ENCODE results near the gene SPRR2D. TPM values are rescaled to one million over a fixed set of nuclear protein-coding genes. Genes with fewer than 3 reads are reported as not detected.
"Not testable (repeated sequence)": the region's sequence is repeated elsewhere in the genome, so short reads cannot be mapped to it uniquely, and the experiment has no call there.

Gene SPRR2D
- total RNA-seq, 1 experiment from 2014 or later, result 0.62 TPM

DNA sequence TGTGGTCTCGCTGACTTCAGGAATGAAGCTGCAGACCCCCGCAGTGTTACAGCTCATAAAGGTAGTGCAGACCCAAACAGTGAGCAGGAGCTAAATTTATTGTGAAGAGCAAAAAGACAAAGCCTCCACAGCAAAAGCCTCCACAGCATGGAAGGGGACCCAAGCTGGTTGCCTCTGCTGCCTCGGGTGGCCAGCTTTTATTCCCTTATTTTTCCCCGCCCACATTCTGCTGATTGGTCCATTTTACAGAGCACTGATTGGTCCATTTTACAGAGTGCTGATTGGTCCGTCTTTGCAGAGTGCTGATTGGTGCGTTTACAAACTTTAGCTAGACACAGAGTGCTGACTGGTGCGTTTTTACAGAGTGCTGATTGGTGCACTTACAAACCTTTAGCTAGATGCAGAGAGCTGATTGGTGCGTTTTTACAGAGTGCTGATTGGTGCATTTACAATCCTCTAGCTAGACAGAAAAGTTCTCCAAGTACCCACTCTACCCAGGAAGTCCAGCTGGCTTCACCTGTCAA lies 29.6 kb downstream of the SPRR2D start:
- DNase-seq (ENCODE audit: low spot score); POLR2A ChIA-PET (ENCODE audit: low non-redundant PET); H3K27me3 ChIP-seq (replicated peaks; ENCODE audit: insufficient read depth, low read depth, low read length, poor library complexity); H3K4me3 ChIP-seq (ENCODE audit: low read depth, low read length, poor library complexity, severe bottlenecking); H3K36me3 ChIP-seq (ENCODE audit: insufficient read depth, low read length, poor library complexity, severe bottlenecking); BruUV-seq (replicated peaks); intact Hi-C loops (cut with micrococcal nuclease; ENCODE audit: unreplicated experiment); H3K27ac ChIP-seq (ENCODE audit: low read depth, low read length, poor library complexity, severe bottlenecking); H3K4me1 ChIP-seq (ENCODE audit: insufficient read depth, low read length, poor library complexity, severe bottlenecking); H3K9me3 ChIP-seq (ENCODE audit: low read depth, low read length, poor library complexity, severe bottlenecking); CTCF ChIA-PET: not testable (repeated sequence)

DNA sequence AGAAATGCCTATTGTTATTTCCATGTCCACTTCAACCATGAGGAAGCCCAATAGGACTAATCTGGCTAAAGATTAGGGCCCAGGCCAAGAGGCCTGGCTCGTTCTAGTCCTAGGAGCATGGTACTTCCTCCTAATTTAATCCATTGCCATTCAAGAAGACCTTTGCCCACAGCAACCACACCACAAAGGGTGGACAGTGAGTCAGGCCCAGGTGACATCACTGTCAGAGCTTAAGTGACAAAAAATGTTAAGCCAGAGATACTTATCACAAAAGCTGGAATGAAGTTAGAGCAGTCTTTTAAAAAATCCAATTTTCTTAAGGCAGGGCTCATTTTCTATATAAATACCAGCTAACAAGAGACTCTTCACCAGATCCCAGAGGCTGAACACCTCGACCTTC lies 39.5 kb downstream of the SPRR2D start, which contains the start of gene SPRR3:
Gene SPRR3 (plus strand): TSS at position 368 of the 400 bp plus-strand sequence. CDS start 1,272 bp downstream, outside the sequence.
- POLR2A ChIA-PET (ENCODE audit: low non-redundant PET), result no interaction called here
- no TSS peak for BruUV-seq (replicated peaks)
- intact Hi-C loops (cut with micrococcal nuclease; ENCODE audit: unreplicated experiment), result no loop called here

DNA sequence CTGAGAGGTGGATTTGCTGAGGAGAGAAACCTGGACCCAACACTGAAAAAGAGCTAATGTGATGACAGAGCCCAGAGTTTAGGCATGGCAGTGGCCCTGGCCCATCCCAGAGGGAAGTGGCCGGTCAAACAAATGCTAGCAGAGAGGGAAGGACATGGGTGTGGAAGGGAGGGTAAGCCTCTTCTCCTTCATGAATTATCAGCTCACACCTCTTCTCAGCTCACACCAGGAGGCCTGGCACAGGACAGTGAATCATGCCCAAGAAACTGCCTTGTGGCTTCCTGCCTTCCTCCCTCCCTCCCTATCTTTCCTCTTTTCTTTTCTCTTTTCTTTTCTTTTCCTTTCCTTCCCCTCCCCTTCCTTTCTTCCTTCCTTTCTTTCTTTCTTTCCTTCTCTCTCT lies 40.6 kb downstream of the SPRR2D start:
- Histone ChIP-seq H3K36me3 (ENCODE audit: insufficient read depth, low read length, poor library complexity, severe bottlenecking) (no peaks in the 10 kb centered on the region), H3K4me3 (ENCODE audit: low read depth, low read length, poor library complexity, severe bottlenecking) (no peak overlapping the region), H3K27ac (ENCODE audit: low read depth, low read length, poor library complexity, severe bottlenecking) (no peak overlapping the region), H3K4me1 (ENCODE audit: insufficient read depth, low read length, poor library complexity, severe bottlenecking) (no peaks in the 10 kb centered on the region), H3K27me3 (replicated peaks; ENCODE audit: insufficient read depth, low read depth, low read length, poor library complexity) (no peaks in the 10 kb centered on the region), H3K9me3 (ENCODE audit: low read depth, low read length, poor library complexity, severe bottlenecking) (no peaks in the 10 kb centered on the region)
- DNase-seq (ENCODE audit: low spot score), result no peak
- ChIA-PET CTCF (no interaction called here), POLR2A (ENCODE audit: low non-redundant PET) (interaction anchor here (0.6 kb wide), 1 partner anchor 466 kb away, joined by 5 read pairs; no protein-coding TSS in a partner anchor)
- intact Hi-C loops (cut with micrococcal nuclease; ENCODE audit: unreplicated experiment), result no loop called here
- no TSS peak for BruUV-seq (replicated peaks)
- TF ChIP-seq, protein P1, sequence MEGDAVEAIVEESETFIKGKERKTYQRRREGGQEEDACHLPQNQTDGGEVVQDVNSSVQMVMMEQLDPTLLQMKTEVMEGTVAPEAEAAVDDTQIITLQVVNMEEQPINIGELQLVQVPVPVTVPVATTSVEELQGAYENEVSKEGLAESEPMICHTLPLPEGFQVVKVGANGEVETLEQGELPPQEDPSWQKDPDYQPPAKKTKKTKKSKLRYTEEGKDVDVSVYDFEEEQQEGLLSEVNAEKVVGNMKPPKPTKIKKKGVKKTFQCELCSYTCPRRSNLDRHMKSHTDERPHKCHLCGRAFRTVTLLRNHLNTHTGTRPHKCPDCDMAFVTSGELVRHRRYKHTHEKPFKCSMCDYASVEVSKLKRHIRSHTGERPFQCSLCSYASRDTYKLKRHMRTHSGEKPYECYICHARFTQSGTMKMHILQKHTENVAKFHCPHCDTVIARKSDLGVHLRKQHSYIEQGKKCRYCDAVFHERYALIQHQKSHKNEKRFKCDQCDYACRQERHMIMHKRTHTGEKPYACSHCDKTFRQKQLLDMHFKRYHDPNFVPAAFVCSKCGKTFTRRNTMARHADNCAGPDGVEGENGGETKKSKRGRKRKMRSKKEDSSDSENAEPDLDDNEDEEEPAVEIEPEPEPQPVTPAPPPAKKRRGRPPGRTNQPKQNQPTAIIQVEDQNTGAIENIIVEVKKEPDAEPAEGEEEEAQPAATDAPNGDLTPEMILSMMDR (conservative IDR thresholded peaks at IDR 0.05; ENCODE audit: low read depth, low read length), result no peak
- no peak for TF ChIP-seq EZH2 (IDR thresholded peaks at IDR 0.05; ENCODE audit: borderline replicate concordance, low read depth, low read length, poor library complexity, severe bottlenecking)

More for the DNA sequence above, 39.5 kb downstream of the SPRR2D start, which contains the start of gene SPRR3:
- Histone ChIP-seq H3K9me3 (ENCODE audit: low read depth, low read length, poor library complexity, severe bottlenecking) (no peaks in the 10 kb centered on the region), H3K27ac (ENCODE audit: low read depth, low read length, poor library complexity, severe bottlenecking) (no peak within 1 kb of the TSS), H3K36me3 (ENCODE audit: insufficient read depth, low read length, poor library complexity, severe bottlenecking) (no peaks in the 10 kb centered on the region), H3K27me3 (replicated peaks; ENCODE audit: insufficient read depth, low read depth, low read length, poor library complexity) (no peaks in the 10 kb centered on the region), H3K4me3 (ENCODE audit: low read depth, low read length, poor library complexity, severe bottlenecking) (no peak within 1 kb of the TSS), H3K4me1 (ENCODE audit: insufficient read depth, low read length, poor library complexity, severe bottlenecking) (no peaks in the 10 kb centered on the region)
- CTCF ChIA-PET, result no interaction called here
- DNase-seq (ENCODE audit: low spot score), result no peak
- TF ChIP-seq EZH2 (IDR thresholded peaks at IDR 0.05; ENCODE audit: borderline replicate concordance, low read depth, low read length, poor library complexity, severe bottlenecking), result no peak
- TF ChIP-seq, protein P1 (conservative IDR thresholded peaks at IDR 0.05; ENCODE audit: low read depth, low read length), result no peak

DNA sequence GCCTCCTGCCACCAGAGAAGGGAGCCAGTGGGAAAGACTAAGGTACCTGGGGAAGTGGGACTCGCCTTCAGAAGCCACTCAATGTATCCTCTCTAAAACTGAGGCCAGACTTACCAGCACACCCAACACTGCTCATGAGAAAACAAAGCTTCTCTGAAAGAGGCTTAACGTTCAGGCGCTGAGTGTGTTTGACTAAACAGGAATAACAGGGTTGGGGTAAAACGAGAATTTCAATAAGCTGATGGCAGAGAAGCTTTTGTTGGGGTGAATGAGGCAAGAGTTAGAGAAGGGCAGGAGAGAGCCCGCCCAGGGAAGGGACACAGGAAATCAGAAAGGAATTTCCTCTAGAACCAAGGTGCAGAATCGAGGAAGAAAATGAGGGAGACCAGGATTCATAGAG lies 41.1 kb downstream of the SPRR2D start:
- Histone ChIP-seq H3K27me3 (replicated peaks; ENCODE audit: insufficient read depth, low read depth, low read length, poor library complexity) (no peaks in the 10 kb centered on the region), H3K27ac (ENCODE audit: low read depth, low read length, poor library complexity, severe bottlenecking) (no peak overlapping the region), H3K4me1 (ENCODE audit: insufficient read depth, low read length, poor library complexity, severe bottlenecking) (no peaks in the 10 kb centered on the region), H3K4me3 (ENCODE audit: low read depth, low read length, poor library complexity, severe bottlenecking) (no peak overlapping the region), H3K36me3 (ENCODE audit: insufficient read depth, low read length, poor library complexity, severe bottlenecking) (no peaks in the 10 kb centered on the region), H3K9me3 (ENCODE audit: low read depth, low read length, poor library complexity, severe bottlenecking) (no peaks in the 10 kb centered on the region)
- POLR2A ChIA-PET (ENCODE audit: low non-redundant PET), result interaction anchor here (0.6 kb wide), 1 partner anchor 466 kb away, joined by 5 read pairs; no protein-coding TSS in a partner anchor
- no peak for DNase-seq (ENCODE audit: low spot score)
- no TSS peak for BruUV-seq (replicated peaks)
- intact Hi-C loops (cut with micrococcal nuclease; ENCODE audit: unreplicated experiment), result no loop called here
- TF ChIP-seq, protein P1 (conservative IDR thresholded peaks at IDR 0.05; ENCODE audit: low read depth, low read length), result no peak
- CTCF ChIA-PET, result no interaction called here

Measured in A673 (cell line).